DND-41 (cell line): ENCODE results near the gene KRTDAP.

Experiments used
- ATAC-seq: fragments of 200-7000 bp; cut with Tn5 transposase; 3 replicates; pipeline ENCODE4 v1.9.1; 2021; ENCODE audit warnings: low read depth; ENCODE audit not compliant: insufficient read depth
- DNase-seq: peaks from one replicate; pipeline ENCODE4 v3.0.0-alpha.2; 2020
- H2AFZ ChIP-seq: 2 replicates; pipeline ENCODE4 v1.6.0; 2012; ENCODE audit warnings: low read depth, low read length
- H3K27ac ChIP-seq: 2 replicates; pipeline ENCODE4 v1.5.1; 2012; ENCODE audit warnings: low read length, inconsistent platforms
- H3K27me3 ChIP-seq: fragments of 200-600 bp; sonication (generic); 2 replicates; pipeline ENCODE4 v1.6.0; 2012; ENCODE audit warnings: low read length, mild to moderate bottlenecking, inconsistent platforms; ENCODE audit not compliant: insufficient read depth, poor library complexity
- H3K36me3 ChIP-seq: 2 replicates; pipeline ENCODE4 v1.5.1; 2012; ENCODE audit warnings: low read length, inconsistent platforms; ENCODE audit not compliant: insufficient read depth
- H3K4me1 ChIP-seq: 2 replicates; pipeline ENCODE4 v1.5.1; 2012; ENCODE audit warnings: mild to moderate bottlenecking, low read length; ENCODE audit not compliant: insufficient read depth
- H3K4me2 ChIP-seq: 2 replicates; pipeline ENCODE4 v1.6.0; 2012; ENCODE audit warnings: mild to moderate bottlenecking, moderate library complexity, low read length, inconsistent platforms; ENCODE audit not compliant: insufficient read depth
- H3K4me3 ChIP-seq, 2 experiments: fragments of 200-600 bp in 1 of 2; shearing (Covaris generic) in 1 of 2; 2 replicates each; pipeline ENCODE4 v1.5.1; 2012 to 2016; ENCODE audit warnings: inconsistent platforms in 2 of 2, low read length in 2 of 2, mild to moderate bottlenecking in 2 of 2, low read depth in 1 of 2, moderate library complexity in 1 of 2
- H3K79me2 ChIP-seq: 2 replicates; pipeline ENCODE4 v1.6.0; 2012; ENCODE audit warnings: low read length, inconsistent platforms; ENCODE audit not compliant: insufficient read depth
- H3K9ac ChIP-seq: 2 replicates; pipeline ENCODE4 v1.6.0; 2012; ENCODE audit warnings: low read depth, mild to moderate bottlenecking, inconsistent platforms, low read length, moderate library complexity
- H3K9me3 ChIP-seq: 2 replicates; pipeline ENCODE4 v1.5.1; 2012; ENCODE audit warnings: low read length, moderate library complexity, mild to moderate bottlenecking, inconsistent platforms; ENCODE audit not compliant: insufficient read depth, severe bottlenecking
- H4K20me1 ChIP-seq: 2 replicates; pipeline ENCODE4 v1.6.0; 2012; ENCODE audit warnings: low read length; ENCODE audit not compliant: insufficient read depth
- EZH2 ChIP-seq: IDR thresholded peaks from 3 replicates; pipeline ENCODE4 v1.6.1; 2012; ENCODE audit warnings: borderline replicate concordance, low read depth, mild to moderate bottlenecking, moderate library complexity, low read length, inconsistent platforms; ENCODE audit not compliant: severe bottlenecking
- TF ChIP-seq, protein P1 (sequence below): IDR thresholded peaks from 2 replicates; pipeline ENCODE4 v1.5.1; 2012; ENCODE audit warnings: borderline replicate concordance, low read length, moderate library complexity, mild to moderate bottlenecking; ENCODE audit not compliant: poor library complexity, severe bottlenecking; ENCODE audit errors: extremely low read depth

KRTDAP gene

DNA sequence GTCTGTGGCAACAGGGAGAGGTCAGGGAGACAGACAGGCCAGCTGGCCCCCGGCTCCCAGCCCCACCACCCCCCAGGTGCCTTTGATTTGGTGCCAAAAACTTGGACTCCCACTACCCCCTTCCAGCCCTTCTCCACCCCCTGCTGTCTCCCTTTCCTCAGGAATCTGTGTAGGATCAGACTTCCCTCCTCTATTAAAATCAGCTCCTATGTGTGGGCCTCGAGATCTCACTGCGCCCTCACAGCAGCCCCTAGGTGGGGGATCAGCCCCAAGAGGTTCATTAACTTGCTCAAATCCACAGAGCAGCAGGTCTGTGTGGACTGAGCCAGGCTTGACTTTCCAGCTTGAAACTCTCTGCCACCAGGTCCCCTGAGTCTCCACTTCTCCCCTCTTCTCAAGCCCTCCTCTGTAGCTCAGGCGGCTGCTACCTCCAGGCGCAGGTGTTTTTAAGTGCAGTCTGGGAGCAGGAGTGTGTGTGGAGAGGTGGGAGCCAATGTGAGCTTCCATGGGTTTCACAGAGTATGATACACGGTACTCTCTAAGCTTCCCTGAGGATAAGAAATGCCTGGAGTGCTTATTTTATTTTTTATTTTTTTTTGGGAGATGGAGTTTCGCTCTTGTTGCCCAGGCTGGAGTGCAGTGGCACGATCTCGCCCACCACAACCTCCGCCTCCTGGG, 44.7 kb upstream of the KRTDAP start:
- DNase-seq (no peak), ATAC-seq (no peak)
- Histone ChIP-seq H4K20me1 (no peaks in the 10 kb centered on the region), H3K4me1 (no peaks in the 10 kb centered on the region), H2AFZ (no peak overlapping the region), H3K79me2 (no peaks in the 10 kb centered on the region), H3K9ac (no peak overlapping the region), H3K9me3 (no peaks in the 10 kb centered on the region), H3K36me3 (no peaks in the 10 kb centered on the region), H3K4me3 (no peak overlapping the region), H3K27me3 (no peaks in the 10 kb centered on the region), H3K27ac (no peak overlapping the region), H3K4me2 (no peak overlapping the region)
- no peak for TF ChIP-seq EZH2
- TF ChIP-seq, protein P1, sequence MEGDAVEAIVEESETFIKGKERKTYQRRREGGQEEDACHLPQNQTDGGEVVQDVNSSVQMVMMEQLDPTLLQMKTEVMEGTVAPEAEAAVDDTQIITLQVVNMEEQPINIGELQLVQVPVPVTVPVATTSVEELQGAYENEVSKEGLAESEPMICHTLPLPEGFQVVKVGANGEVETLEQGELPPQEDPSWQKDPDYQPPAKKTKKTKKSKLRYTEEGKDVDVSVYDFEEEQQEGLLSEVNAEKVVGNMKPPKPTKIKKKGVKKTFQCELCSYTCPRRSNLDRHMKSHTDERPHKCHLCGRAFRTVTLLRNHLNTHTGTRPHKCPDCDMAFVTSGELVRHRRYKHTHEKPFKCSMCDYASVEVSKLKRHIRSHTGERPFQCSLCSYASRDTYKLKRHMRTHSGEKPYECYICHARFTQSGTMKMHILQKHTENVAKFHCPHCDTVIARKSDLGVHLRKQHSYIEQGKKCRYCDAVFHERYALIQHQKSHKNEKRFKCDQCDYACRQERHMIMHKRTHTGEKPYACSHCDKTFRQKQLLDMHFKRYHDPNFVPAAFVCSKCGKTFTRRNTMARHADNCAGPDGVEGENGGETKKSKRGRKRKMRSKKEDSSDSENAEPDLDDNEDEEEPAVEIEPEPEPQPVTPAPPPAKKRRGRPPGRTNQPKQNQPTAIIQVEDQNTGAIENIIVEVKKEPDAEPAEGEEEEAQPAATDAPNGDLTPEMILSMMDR = no peak

DNA sequence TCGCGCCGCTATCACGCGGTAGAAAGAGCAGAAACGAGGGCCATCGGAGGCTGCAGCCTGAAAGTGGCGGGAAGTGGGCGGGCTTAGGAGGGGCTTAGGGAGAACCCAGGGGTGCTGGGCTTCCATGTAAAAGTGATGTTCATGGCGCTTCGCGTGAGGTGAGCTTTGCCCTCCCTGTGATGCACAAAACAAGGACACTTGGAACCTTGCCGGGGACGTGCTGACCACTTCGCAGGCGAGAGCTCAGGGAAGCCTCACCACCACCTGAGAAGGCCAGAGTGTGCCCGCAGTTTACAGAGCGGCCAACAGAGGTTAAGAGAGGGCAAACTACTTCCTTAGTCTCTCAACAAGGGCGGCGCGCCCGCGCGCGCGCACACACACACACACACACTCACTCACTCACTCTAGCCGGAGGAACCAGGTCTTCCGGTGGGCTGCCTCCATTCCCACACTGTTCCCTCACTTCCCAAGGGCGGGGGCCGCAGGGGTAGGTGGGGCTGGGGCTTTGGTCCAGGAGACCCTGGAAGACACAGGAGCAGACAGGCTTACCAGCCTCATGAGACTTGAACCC, 43.6 kb upstream of the KRTDAP start:
- DNase-seq = no peak
- no peaks in the 10 kb centered on the region for H3K4me1 ChIP-seq
- H3K27me3 ChIP-seq = no peaks in the 10 kb centered on the region
- no peak overlapping the region for H3K4me2 ChIP-seq
- H3K4me3 ChIP-seq = no peak overlapping the region
- no peak overlapping the region for H3K27ac ChIP-seq
- no peak for ATAC-seq
- no peaks in the 10 kb centered on the region for H3K79me2 ChIP-seq
- no peak for TF ChIP-seq EZH2
- TF ChIP-seq, protein P1 = no peak
- H3K9me3 ChIP-seq = no peaks in the 10 kb centered on the region
- H2AFZ ChIP-seq = no peak overlapping the region
- H3K9ac ChIP-seq = no peak overlapping the region
- H4K20me1 ChIP-seq = no peaks in the 10 kb centered on the region
- no peaks in the 10 kb centered on the region for H3K36me3 ChIP-seq

DNA sequence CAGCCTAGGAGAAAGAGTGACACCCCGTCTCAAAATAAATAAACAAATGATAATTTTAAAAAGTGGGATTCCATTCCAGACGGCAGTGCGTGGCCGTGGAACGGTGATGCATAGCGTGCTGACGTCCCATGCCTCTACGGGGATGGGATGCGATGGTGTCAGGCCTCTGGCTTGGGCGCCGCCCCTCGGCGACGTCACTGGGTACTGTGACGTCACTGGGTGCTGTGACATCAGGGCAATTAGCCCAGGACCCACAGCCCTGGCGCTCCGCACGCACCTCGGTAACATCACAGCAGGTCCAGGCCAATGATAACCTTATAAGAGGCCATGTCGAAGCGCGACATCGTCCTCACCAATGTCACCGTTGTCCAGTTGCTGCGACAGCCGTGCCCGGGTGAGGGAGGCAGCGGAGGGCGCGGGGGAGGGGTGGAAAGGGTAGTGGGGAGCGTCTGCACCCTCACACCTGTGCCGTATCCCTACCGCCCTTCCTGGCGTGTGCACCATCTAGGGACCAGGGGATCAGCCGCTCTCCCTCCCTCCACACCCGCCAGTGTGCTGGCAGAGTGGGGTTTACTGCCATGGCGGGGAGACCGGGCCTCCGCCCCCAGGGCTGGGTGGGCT, 43.0 kb upstream of the KRTDAP start, which contains the start of gene GAPDHS:
Gene GAPDHS, plus strand, starts transcription at position 256 of the 621 bp plus-strand sequence. Its CDS starts 72 bp downstream, at position 328.
- TF ChIP-seq EZH2 = no peak
- TF ChIP-seq, protein P1 = no peak
- no peak for DNase-seq
- Histone ChIP-seq H3K27ac (no peak within 1 kb of the TSS), H3K4me1 (no peaks in the 10 kb centered on the region), H3K4me2 (no peak within 1 kb of the TSS), H3K27me3 (no peaks in the 10 kb centered on the region), H4K20me1 (no peaks in the 10 kb centered on the region), H3K79me2 (no peaks in the 10 kb centered on the region), H3K36me3 (no peaks in the 10 kb centered on the region), H3K4me3 (no peak within 1 kb of the TSS), H3K9ac (no peak within 1 kb of the TSS), H3K9me3 (no peaks in the 10 kb centered on the region), H2AFZ (no peak within 1 kb of the TSS)
- ATAC-seq = no peak
